HG03457 (cell line): ENCODE results near the gene CAP2.
"Not testable (repeated sequence)": the region's sequence is repeated elsewhere in the genome, so short reads cannot be mapped to it uniquely, and the experiment has no call there.

Source experiments
- ATAC-seq: cut with Tn5 transposase; IDR thresholded peaks from one replicate; pipeline ENCODE4 v1.9.1; 2021; ENCODE audit warnings: moderate number of reproducible peaks; ENCODE audit not compliant: unreplicated experiment

Gene CAP2

GRCh38 chr6:17497535-17498095, 104.2 kb downstream of the CAP2 start:
- ATAC-seq: no peak

- ATAC-seq: no peak
Measured at GRCh38 chr6:17501442-17501841, 108.0 kb downstream of the CAP2 start.

GRCh38 chr6:17501982-17502704, 108.7 kb downstream of the CAP2 start:
- ATAC-seq: no peak

GRCh38 chr6:17503051-17503450, 109.7 kb downstream of the CAP2 start:
- ATAC-seq: no peak

GRCh38 chr6:17504005-17504404, 110.6 kb downstream of the CAP2 start:
- ATAC-seq: no peak

GRCh38 chr6:17505062-17505476, 111.7 kb downstream of the CAP2 start:
- ATAC-seq: no peak

- ATAC-seq: no peak
Measured at GRCh38 chr6:17505767-17506280, 112.4 kb downstream of the CAP2 start.

- no peak for ATAC-seq
Measured at GRCh38 chr6:17506531-17506930, 113.1 kb downstream of the CAP2 start.

- ATAC-seq: no peak
Measured at GRCh38 chr6:17506962-17507361, 113.6 kb downstream of the CAP2 start.

GRCh38 chr6:17511084-17511483, 117.7 kb downstream of the CAP2 start:
- ATAC-seq: no peak

- ATAC-seq: no peak
Measured at GRCh38 chr6:17511580-17511979, 118.2 kb downstream of the CAP2 start.

GRCh38 chr6:17519120-17519519, 125.7 kb downstream of the CAP2 start:
- ATAC-seq: no peak

- no peak for ATAC-seq
Measured at GRCh38 chr6:17525637-17526036, 132.2 kb downstream of the CAP2 start.

- no peak for ATAC-seq
Measured at GRCh38 chr6:17527076-17527475, 133.7 kb downstream of the CAP2 start.

GRCh38 chr6:17530321-17530835, 137.0 kb downstream of the CAP2 start:
- ATAC-seq: no peak

GRCh38 chr6:17536586-17536985, 143.2 kb downstream of the CAP2 start:
- no peak for ATAC-seq

- ATAC-seq: no peak
Measured at GRCh38 chr6:17542243-17542642, 148.8 kb downstream of the CAP2 start.

- not testable (repeated sequence) for ATAC-seq
Measured at GRCh38 chr6:17545681-17546080, 152.3 kb downstream of the CAP2 start.

GRCh38 chr6:17551383-17551958, 158.1 kb downstream of the CAP2 start:
- no peak for ATAC-seq

GRCh38 chr6:17552861-17553260, 159.5 kb downstream of the CAP2 start:
- no peak for ATAC-seq

- ATAC-seq: no peak
Measured at GRCh38 chr6:17556014-17556413, 162.6 kb downstream of the CAP2 start.

GRCh38 chr6:17562636-17563035, 169.2 kb downstream of the CAP2 start:
- no peak for ATAC-seq
